ENCODE measurements around the gene ACVR2B. TPM values are rescaled to one million over a fixed set of nuclear protein-coding genes. Genes with fewer than 3 reads are reported as not detected.

The ACVR2B gene
- total RNA-seq, 1 donor from 2014 or later, result 79.1 TPM

- Mint-ChIP-seq H3K27me3 (ENCODE audit: low read depth) (no peaks in the 10 kb centered on the region), H3K27ac (ENCODE audit: unreplicated experiment) (peak overlapping the region; percentile 57), H3K4me3 (no peak overlapping the region), H3K36me3 (ENCODE audit: low read depth) (peaks cover 16% of the 10 kb centered on the region), H3K4me1 (peaks cover 22% of the 10 kb centered on the region), H3K9me3 (peaks cover 7% of the 10 kb centered on the region)
- no peak for TF ChIP-seq CTCF (conservative IDR thresholded peaks at IDR 0.05)
- no peak for DNase-seq (ENCODE audit: low read depth, low spot score)
These were observed 22.0 kb downstream of the ACVR2B start for GRCh38 chr3:38475716-38476115.

DNA sequence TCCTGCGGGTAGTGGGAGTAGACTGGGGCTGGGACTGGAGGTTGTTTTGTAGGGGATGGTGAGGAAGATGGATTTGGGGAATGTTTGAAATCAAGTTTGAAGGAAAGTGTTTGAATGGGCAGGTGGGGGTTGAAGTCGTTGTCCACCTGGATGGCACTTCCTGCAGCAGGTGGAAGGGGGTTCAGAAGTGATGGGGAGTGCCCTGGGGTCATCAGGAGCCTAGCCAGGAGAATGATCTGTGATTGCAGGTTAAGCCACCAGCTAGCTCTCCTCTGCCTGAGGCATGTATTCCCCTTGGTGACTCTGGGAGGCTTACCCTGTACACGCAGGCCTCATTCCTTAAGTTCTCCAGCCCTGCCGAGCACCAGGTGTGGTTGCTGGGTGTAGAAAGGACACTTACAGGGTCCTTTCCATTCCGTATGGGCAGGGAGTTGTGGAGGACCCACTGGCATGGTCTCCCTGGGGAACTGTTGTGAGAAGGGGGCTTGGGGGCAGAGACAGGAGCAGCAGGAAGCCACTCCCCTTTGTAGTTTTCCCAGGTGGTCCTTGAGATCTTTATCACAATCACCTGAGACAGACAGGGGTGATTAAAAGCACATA, 22.6 kb downstream of the ACVR2B start:
- no peak for TF ChIP-seq CTCF (conservative IDR thresholded peaks at IDR 0.05)
- Mint-ChIP-seq H3K4me3 (no peak overlapping the region), H3K9me3 (peaks cover 5% of the 10 kb centered on the region), H3K36me3 (ENCODE audit: low read depth) (peaks cover 19% of the 10 kb centered on the region), H3K27ac (ENCODE audit: unreplicated experiment) (no peak overlapping the region), H3K27me3 (ENCODE audit: low read depth) (no peaks in the 10 kb centered on the region), H3K4me1 (peaks cover 21% of the 10 kb centered on the region)
- DNase-seq (ENCODE audit: low read depth, low spot score), result no peak

- Mint-ChIP-seq H3K27me3 (ENCODE audit: low read depth) (no peaks in the 10 kb centered on the region), H3K36me3 (ENCODE audit: low read depth) (peaks cover 21% of the 10 kb centered on the region), H3K9me3 (peaks cover 4% of the 10 kb centered on the region), H3K4me3 (no peak overlapping the region), H3K4me1 (peaks cover 16% of the 10 kb centered on the region), H3K27ac (ENCODE audit: unreplicated experiment) (no peak overlapping the region)
- DNase-seq (ENCODE audit: low read depth, low spot score), result no peak
- no peak for TF ChIP-seq CTCF (conservative IDR thresholded peaks at IDR 0.05)
These were observed 23.5 kb downstream of the ACVR2B start for GRCh38 chr3:38477057-38477820.

- TF ChIP-seq CTCF (conservative IDR thresholded peaks at IDR 0.05), result no peak
- H3K4me1 Mint-ChIP-seq, result peaks cover 13% of the 10 kb centered on the region
- H3K27ac Mint-ChIP-seq (ENCODE audit: unreplicated experiment), result no peak overlapping the region
- no peak overlapping the region for H3K4me3 Mint-ChIP-seq
- H3K27me3 Mint-ChIP-seq (ENCODE audit: low read depth), result no peaks in the 10 kb centered on the region
- H3K36me3 Mint-ChIP-seq (ENCODE audit: low read depth), result peaks cover 25% of the 10 kb centered on the region
- H3K9me3 Mint-ChIP-seq, result peaks cover 4% of the 10 kb centered on the region
- DNase-seq (ENCODE audit: low read depth, low spot score), result no peak
These were observed 24.3 kb downstream of the ACVR2B start for GRCh38 chr3:38477839-38478450.

- peaks cover 5% of the 10 kb centered on the region for H3K4me1 Mint-ChIP-seq
- peaks cover 27% of the 10 kb centered on the region for H3K36me3 Mint-ChIP-seq (ENCODE audit: low read depth)
- no peak for TF ChIP-seq CTCF (conservative IDR thresholded peaks at IDR 0.05)
- no peak overlapping the region for H3K27ac Mint-ChIP-seq (ENCODE audit: unreplicated experiment)
- no peaks in the 10 kb centered on the region for H3K9me3 Mint-ChIP-seq
- H3K4me3 Mint-ChIP-seq, result no peak overlapping the region
- no peak for DNase-seq (ENCODE audit: low read depth, low spot score)
- H3K27me3 Mint-ChIP-seq (ENCODE audit: low read depth), result no peaks in the 10 kb centered on the region
These were observed 25.2 kb downstream of the ACVR2B start for GRCh38 chr3:38478901-38479300.
